PC-3 (cell line): ENCODE results near the gene TTYH1. TPM values are rescaled to one million over a fixed set of nuclear protein-coding genes. Genes with fewer than 3 reads are reported as not detected.

Source experiments
- ATAC-seq: fragments of 200-7000 bp; cut with Tn5 transposase; 2 replicates; pipeline ENCODE4 v1.9.1; 2020; ENCODE audit warnings: mild to moderate bottlenecking, moderate library complexity
- BruUV-seq: library from RNA; stranded (reverse); fragments of 400-500 nt; replicated peaks from 2 replicates; lab custom pipeline; 2021; lab: Mats Ljungman, UMichigan
- CTCF ChIA-PET: fragments of 300-600 bp; sonication (Branson Sonifier 250); formaldehyde crosslinking; loops from one replicate; lab custom pipeline; 2022; ENCODE audit warnings: antibody characterized with exemption; lab: Charles Lee
- POLR2A ChIA-PET: fragments of 300-600 bp; sonication (Branson Sonifier 250); formaldehyde crosslinking; loops from one replicate; lab custom pipeline; 2022; ENCODE audit warnings: antibody characterized with exemption; ENCODE audit not compliant: unreplicated experiment; lab: Charles Lee
- DNase-seq: peaks from one replicate; pipeline ENCODE4 v3.0.0-alpha.2; 2015
- H2AFZ ChIP-seq: fragments of 300-600 bp; sonication (generic); 2 replicates; pipeline ENCODE4 v1.6.0; 2016; ENCODE audit warnings: antibody characterized with exemption, low read length
- H3F3A ChIP-seq: fragments of 300-600 bp; sonication (generic); one replicate; pipeline ENCODE4 v1.6.0; 2017; ENCODE audit warnings: antibody characterized with exemption, low read length, control low read depth, mild to moderate bottlenecking; ENCODE audit not compliant: unreplicated experiment
- H3K27ac ChIP-seq: fragments of 300-600 bp; sonication (generic); 2 replicates; pipeline ENCODE4 v1.5.1; 2016; ENCODE audit warnings: mild to moderate bottlenecking, low read length
- H3K27me3 ChIP-seq: fragments of 300-600 bp; sonication (generic); 2 replicates; pipeline ENCODE4 v1.6.1; 2016; ENCODE audit warnings: low read length, mixed read lengths
- H3K36me3 ChIP-seq: fragments of 300-600 bp; sonication (generic); 2 replicates; pipeline ENCODE4 v1.6.1; 2016; ENCODE audit warnings: low read depth, mixed run types, low read length, mixed read lengths
- H3K4me1 ChIP-seq: fragments of 300-600 bp; sonication (generic); 2 replicates; pipeline ENCODE4 v1.5.1; 2016; ENCODE audit warnings: low read length; ENCODE audit not compliant: insufficient read depth
- H3K4me2 ChIP-seq: fragments of 300-600 bp; sonication (generic); 2 replicates; pipeline ENCODE4 v1.6.0; 2016; ENCODE audit warnings: low read length
- H3K4me3 ChIP-seq: fragments of 300-600 bp; sonication (generic); 2 replicates; pipeline ENCODE4 v1.5.1; 2016; ENCODE audit warnings: mild to moderate bottlenecking, low read length, mixed read lengths
- H3K79me2 ChIP-seq: fragments of 300-600 bp; sonication (generic); 2 replicates; pipeline ENCODE4 v1.6.1; 2017; ENCODE audit warnings: low read length, mixed read lengths
- H3K9ac ChIP-seq: fragments of 300-600 bp; sonication (generic); 2 replicates; pipeline ENCODE4 v1.6.0; 2016; ENCODE audit warnings: mild to moderate bottlenecking, low read length
- H3K9me2 ChIP-seq: fragments of 300-600 bp; sonication (generic); replicated peaks from 2 replicates; pipeline ENCODE4 v1.6.1; 2016; ENCODE audit warnings: mixed run types, low read length, mixed read lengths
- H3K9me3 ChIP-seq: fragments of 300-600 bp; sonication (generic); 2 replicates; pipeline ENCODE4 v1.6.1; 2016; ENCODE audit warnings: low read length, mixed read lengths
- H4K20me1 ChIP-seq: fragments of 300-600 bp; sonication (generic); 2 replicates; pipeline ENCODE4 v1.6.1; 2016; ENCODE audit warnings: low read length, mixed read lengths
- CTCF ChIP-seq: fragments of 300-600 bp; sonication (generic); conservative IDR thresholded peaks from 2 replicates; pipeline ENCODE4 v1.5.1; 2017; ENCODE audit warnings: antibody characterized with exemption, low read depth, mild to moderate bottlenecking, low read length
- EZH2 ChIP-seq: fragments of 300-600 bp; sonication (generic); IDR thresholded peaks from one replicate; pipeline ENCODE4 v1.6.1; 2017; ENCODE audit warnings: antibody characterized with exemption, mild to moderate bottlenecking, low read length; ENCODE audit not compliant: unreplicated experiment
- EZH2phosphoT487 ChIP-seq: fragments of 300-600 bp; sonication (generic); IDR thresholded peaks from 2 replicates; pipeline ENCODE4 v1.6.1; 2018; ENCODE audit warnings: mild to moderate bottlenecking, antibody characterized with exemption, low read length, borderline replicate concordance
- intact Hi-C: fragments of 100-400 bp; cut with micrococcal nuclease; formaldehyde crosslinking; loops from 2 replicates; pipeline ENCODE4 v1.9.0; 2023
- total RNA-seq: library from RNA; depleted of rRNA; stranded (reverse); fragments of >200 nt; gene quantifications from 2 replicates; pipeline ENCODE4 v1.2.3, GENCODE V29; 2014

TTYH1 gene
- total RNA-seq, 1 experiment from 2014 or later, result 1.1 TPM

- no peak overlapping the region for H3K27ac ChIP-seq
- DNase-seq (no peak), ATAC-seq (no peak)
- H3K9me2 ChIP-seq, result no peaks in the 10 kb centered on the region
- CTCF ChIA-PET, result no interaction called here
- no peaks in the 10 kb centered on the region for H4K20me1 ChIP-seq
- POLR2A ChIA-PET, result no interaction called here
- H3K4me3 ChIP-seq, result no peak overlapping the region
- H3K9ac ChIP-seq, result no peak overlapping the region
- TF ChIP-seq EZH2phosphoT487 (no peak), CTCF (no peak), EZH2 (no peak)
- no peaks in the 10 kb centered on the region for H3F3A ChIP-seq
- intact Hi-C loops, result no loop called here
- no peaks in the 10 kb centered on the region for H3K79me2 ChIP-seq
- BruUV-seq, result no TSS peak
- H2AFZ ChIP-seq, result no peak overlapping the region
- no peak overlapping the region for H3K4me2 ChIP-seq
- H3K9me3 ChIP-seq, result no peaks in the 10 kb centered on the region
- H3K4me1 ChIP-seq, result no peaks in the 10 kb centered on the region
- H3K27me3 ChIP-seq, result no peaks in the 10 kb centered on the region
- H3K36me3 ChIP-seq, result no peaks in the 10 kb centered on the region
These were observed 3.0 kb downstream of the TTYH1 start for GRCh38 chr19:54418030-54418929.

DNA sequence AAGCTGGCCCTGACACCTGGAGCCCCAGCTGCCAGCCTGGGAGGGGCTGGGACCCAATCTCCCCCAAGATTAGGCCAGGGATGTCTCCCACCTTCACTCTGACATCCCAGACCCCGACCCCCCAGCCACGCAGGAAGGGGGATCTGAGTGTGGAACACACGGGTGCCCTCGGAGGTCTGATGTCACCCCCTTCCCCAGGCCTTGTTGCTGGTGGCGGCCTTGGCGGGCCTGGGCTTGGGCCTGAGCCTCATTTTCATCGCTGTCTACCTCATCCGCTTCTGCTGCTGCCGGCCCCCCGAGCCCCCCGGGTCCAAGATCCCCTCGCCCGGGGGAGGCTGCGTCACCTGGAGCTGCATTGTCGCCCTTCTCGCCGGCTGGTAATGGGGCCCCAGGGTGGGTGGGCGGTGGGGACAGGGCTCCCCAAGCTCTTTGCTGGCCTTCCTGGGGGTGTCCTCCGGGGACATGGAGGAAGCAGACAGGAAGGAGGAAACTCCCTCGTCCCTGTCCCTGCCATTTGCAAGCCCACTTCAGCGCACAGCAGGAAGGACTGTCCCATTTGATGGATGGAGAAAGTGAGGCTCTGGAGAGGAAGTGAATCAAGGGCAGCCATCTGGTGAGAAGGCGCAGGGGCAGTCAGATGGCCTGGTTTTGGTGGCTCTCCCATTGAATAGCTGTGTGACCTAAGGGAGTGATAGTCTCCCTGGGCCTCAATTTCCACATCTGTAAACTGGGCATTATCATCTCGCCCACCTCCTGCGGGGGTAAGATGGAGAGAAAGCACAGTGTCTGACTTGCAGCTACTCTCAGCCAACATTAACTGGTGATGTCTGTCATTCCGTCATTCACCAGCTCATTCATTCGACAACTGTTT, 3.9 kb downstream of the TTYH1 start:
- no peak overlapping the region for H3K4me3 ChIP-seq
- no peak overlapping the region for H3K4me2 ChIP-seq
- no peak for ATAC-seq
- no peaks in the 10 kb centered on the region for H3K79me2 ChIP-seq
- no peak for DNase-seq
- no peaks in the 10 kb centered on the region for H4K20me1 ChIP-seq
- H3K9ac ChIP-seq, result no peak overlapping the region
- ChIA-PET POLR2A (no interaction called here), CTCF (no interaction called here)
- intact Hi-C loops, result no loop called here
- no peaks in the 10 kb centered on the region for H3K36me3 ChIP-seq
- H3F3A ChIP-seq, result no peaks in the 10 kb centered on the region
- H3K9me3 ChIP-seq, result no peaks in the 10 kb centered on the region
- no peak for TF ChIP-seq EZH2phosphoT487
- TF ChIP-seq EZH2, result no peak
- TF ChIP-seq CTCF, result no peak
- H3K27ac ChIP-seq, result no peak overlapping the region
- H3K27me3 ChIP-seq, result no peaks in the 10 kb centered on the region
- no peaks in the 10 kb centered on the region for H3K4me1 ChIP-seq
- no TSS peak for BruUV-seq
- no peak overlapping the region for H2AFZ ChIP-seq
- no peaks in the 10 kb centered on the region for H3K9me2 ChIP-seq
